T-helper 17 cell (primary cell): Measurements from ENCODE around the gene FMN1. TPM values are rescaled to one million over a fixed set of nuclear protein-coding genes. Genes with fewer than 3 reads are reported as not detected.
A peak's percentile ranks its signal among the peaks of the same experiment; 100 is the strongest.

ENCODE experiments used
- ATAC-seq: fragments of 150-1000 bp; cut with Tn5 transposase; 2 replicates; pipeline ENCODE4 v1.10.0; 2021; ENCODE audit warnings: mild to moderate bottlenecking, moderate library complexity
- DNase-seq, 3 donors: peaks; one replicate each; pipeline versions ENCODE4 v3.0.0 to v3.0.0-alpha.2; 2020 to 2021
- H3K9me3 ChIP-seq: one replicate; pipeline ENCODE4 v1.7.0; 2013; ENCODE audit warnings: low read length, mild to moderate bottlenecking; ENCODE audit not compliant: control insufficient read depth, poor library complexity, severe bottlenecking
- H3K27ac Mint-ChIP-seq: one replicate; pipeline ENCODE4 v1.8.0; 2022; ENCODE audit warnings: mild to moderate bottlenecking, moderate library complexity, mixed read lengths
- H3K27me3 Mint-ChIP-seq: one replicate; pipeline ENCODE4 v1.8.0; 2022; ENCODE audit warnings: mixed read lengths
- H3K36me3 Mint-ChIP-seq: one replicate; pipeline ENCODE4 v1.8.0; 2022; ENCODE audit warnings: low read depth, mixed read lengths
- H3K4me1 Mint-ChIP-seq: one replicate; pipeline ENCODE4 v1.8.0; 2022; ENCODE audit warnings: mild to moderate bottlenecking, mixed read lengths
- H3K4me3 Mint-ChIP-seq: one replicate; pipeline ENCODE4 v1.8.0; 2022; ENCODE audit warnings: mild to moderate bottlenecking, moderate library complexity, mixed read lengths
- total RNA-seq, 4 donors: library from RNA in 2 of 4; stranded (reverse) in 2 of 4; gene quantifications; one replicate each; pipeline ENCODE4 v1.2.3 and lab custom pipeline; 2022 to 2026

FMN1 gene
- total RNA-seq, 2 donors from 2014 or later, result 18.7 to 35.2 TPM

GRCh38 chr15:33211176-33211808 is 16.8 kb upstream of the FMN1 start:
- no peak overlapping the region for H3K4me3 Mint-ChIP-seq
- H3K27ac Mint-ChIP-seq, result no peak overlapping the region
- H3K4me1 Mint-ChIP-seq, result peaks cover under 1% of the 10 kb centered on the region
- H3K9me3 ChIP-seq, result no peaks in the 10 kb centered on the region
- ATAC-seq (no peak), DNase-seq (no peak)
- H3K36me3 Mint-ChIP-seq, result no peaks in the 10 kb centered on the region
- no peaks in the 10 kb centered on the region for H3K27me3 Mint-ChIP-seq

DNA sequence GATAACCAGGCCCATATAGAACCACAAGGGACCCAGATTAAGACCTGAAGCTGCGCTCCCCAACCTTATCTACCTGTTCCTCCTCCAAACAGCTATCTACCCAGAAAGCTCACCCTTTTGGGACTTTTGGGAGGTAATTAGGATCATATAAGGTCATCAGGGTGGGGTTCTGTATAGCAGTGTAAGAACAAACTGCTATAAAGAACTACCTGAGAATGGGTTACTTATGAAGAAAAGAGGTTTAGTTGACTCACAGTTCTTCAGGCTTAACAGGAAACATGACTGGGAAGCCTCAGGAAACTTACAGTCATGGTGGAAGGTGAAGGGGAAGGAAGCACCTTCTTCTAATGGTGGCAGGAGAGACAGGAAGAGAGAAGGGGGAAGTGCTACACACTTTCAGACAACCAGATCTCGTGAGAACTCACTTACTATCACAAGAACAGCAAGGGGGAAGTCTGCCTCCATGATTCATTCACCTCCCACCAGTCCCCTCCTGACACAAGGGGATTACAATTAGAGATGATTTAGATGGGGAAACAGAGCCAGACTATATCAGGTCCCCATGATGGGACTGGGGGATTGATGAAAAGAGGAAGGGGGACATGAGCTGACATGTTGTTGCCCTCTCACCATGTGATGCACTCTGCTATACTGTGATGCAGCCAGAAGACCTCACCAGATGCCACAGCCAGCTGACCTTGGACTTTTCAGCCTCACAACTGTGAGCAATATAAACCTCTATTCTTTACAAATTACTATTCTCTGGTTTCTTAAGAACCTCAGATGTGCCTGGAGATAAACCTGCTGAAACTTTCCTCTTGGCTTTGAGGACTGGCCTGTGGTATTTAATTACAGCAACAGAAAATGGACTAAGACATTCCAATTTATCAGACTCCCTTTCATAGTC is 15.3 kb upstream of the FMN1 start:
- Mint-ChIP-seq H3K36me3 (no peaks in the 10 kb centered on the region), H3K4me3 (no peak overlapping the region), H3K27ac (no peak overlapping the region), H3K27me3 (no peaks in the 10 kb centered on the region), H3K4me1 (no peaks in the 10 kb centered on the region)
- DNase-seq (no peak), ATAC-seq (no peak)
- H3K9me3 ChIP-seq, result no peaks in the 10 kb centered on the region

GRCh38 chr15:33207646-33208045 is 13.1 kb upstream of the FMN1 start:
- H3K27me3 Mint-ChIP-seq, result no peaks in the 10 kb centered on the region
- no peaks in the 10 kb centered on the region for H3K9me3 ChIP-seq
- ATAC-seq (no peak), DNase-seq (no peak)
- no peak overlapping the region for H3K4me3 Mint-ChIP-seq
- no peaks in the 10 kb centered on the region for H3K4me1 Mint-ChIP-seq
- no peaks in the 10 kb centered on the region for H3K36me3 Mint-ChIP-seq
- no peak overlapping the region for H3K27ac Mint-ChIP-seq

DNA sequence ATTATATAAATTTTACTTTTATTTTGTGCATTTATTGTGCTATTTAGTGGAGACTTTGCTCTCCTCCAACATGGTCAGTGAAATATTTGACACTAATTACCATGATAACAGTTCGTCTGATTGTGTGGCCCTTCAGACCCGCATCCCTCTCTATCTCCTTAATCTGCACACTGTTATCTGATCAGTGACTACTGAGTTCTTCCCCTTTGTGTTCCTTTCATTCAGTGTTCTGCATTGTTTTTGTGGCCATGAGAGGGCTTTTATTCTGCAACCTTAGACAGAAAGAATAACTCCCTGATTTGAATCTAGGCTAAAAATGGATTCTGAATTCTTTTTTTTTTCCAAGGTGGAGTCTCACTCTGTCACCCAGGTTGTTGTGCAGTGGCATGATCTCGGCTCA is 11.9 kb upstream of the FMN1 start:
- H3K36me3 Mint-ChIP-seq, result no peaks in the 10 kb centered on the region
- peaks cover 7% of the 10 kb centered on the region for H3K4me1 Mint-ChIP-seq
- DNase-seq (no peak), ATAC-seq (no peak)
- no peaks in the 10 kb centered on the region for H3K27me3 Mint-ChIP-seq
- H3K9me3 ChIP-seq, result no peaks in the 10 kb centered on the region
- H3K4me3 Mint-ChIP-seq, result no peak overlapping the region
- H3K27ac Mint-ChIP-seq, result no peak overlapping the region

DNA sequence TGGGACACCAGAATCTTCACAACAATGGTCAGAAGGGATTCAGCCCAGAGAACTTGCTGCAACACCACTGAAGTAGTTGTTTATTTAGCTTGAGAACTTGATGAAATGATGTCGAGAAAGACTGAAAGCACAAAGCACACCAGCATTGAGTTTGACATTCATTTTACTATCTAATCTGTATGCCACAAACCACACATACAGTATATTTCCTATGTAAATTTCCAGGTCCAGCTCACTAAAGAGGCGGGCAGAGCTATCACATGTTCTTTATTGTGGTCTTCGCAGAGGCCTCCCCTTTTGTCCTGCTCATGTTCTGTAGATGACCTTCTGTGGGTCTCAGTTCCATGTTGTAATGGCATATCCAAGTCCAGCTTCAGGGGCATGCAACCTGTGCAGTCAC is 10.4 kb upstream of the FMN1 start:
- no peaks in the 10 kb centered on the region for H3K36me3 Mint-ChIP-seq
- no peak overlapping the region for H3K27ac Mint-ChIP-seq
- ATAC-seq (no peak), DNase-seq (no peak)
- H3K27me3 Mint-ChIP-seq, result no peaks in the 10 kb centered on the region
- H3K4me1 Mint-ChIP-seq, result peaks cover 17% of the 10 kb centered on the region
- H3K4me3 Mint-ChIP-seq, result no peak overlapping the region
- no peaks in the 10 kb centered on the region for H3K9me3 ChIP-seq

DNA sequence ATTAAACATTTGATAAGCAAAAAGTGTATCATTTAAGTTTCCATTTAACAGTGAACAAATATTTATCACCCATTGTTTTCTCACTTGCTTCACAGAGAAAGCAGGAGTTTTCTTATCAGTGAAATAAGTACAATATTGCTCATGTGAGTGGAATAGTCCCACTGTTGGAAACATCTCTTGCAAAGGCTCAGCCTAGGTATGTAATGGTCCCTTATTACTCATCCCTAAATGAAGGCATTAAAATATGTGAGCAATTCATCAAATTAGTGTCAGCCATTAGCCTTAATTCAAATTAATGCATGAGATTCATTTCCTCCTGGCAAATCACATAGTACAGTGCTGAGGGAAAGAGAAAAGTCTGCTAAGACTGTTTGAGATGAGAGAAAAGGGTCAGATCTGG is 9.6 kb upstream of the FMN1 start:
- H3K4me1 Mint-ChIP-seq, result peaks cover 17% of the 10 kb centered on the region
- no peak overlapping the region for H3K27ac Mint-ChIP-seq
- H3K27me3 Mint-ChIP-seq, result no peaks in the 10 kb centered on the region
- DNase-seq, result no peak
- H3K9me3 ChIP-seq, result no peaks in the 10 kb centered on the region
- H3K36me3 Mint-ChIP-seq, result no peaks in the 10 kb centered on the region
- H3K4me3 Mint-ChIP-seq, result no peak overlapping the region
- no peak for ATAC-seq

DNA sequence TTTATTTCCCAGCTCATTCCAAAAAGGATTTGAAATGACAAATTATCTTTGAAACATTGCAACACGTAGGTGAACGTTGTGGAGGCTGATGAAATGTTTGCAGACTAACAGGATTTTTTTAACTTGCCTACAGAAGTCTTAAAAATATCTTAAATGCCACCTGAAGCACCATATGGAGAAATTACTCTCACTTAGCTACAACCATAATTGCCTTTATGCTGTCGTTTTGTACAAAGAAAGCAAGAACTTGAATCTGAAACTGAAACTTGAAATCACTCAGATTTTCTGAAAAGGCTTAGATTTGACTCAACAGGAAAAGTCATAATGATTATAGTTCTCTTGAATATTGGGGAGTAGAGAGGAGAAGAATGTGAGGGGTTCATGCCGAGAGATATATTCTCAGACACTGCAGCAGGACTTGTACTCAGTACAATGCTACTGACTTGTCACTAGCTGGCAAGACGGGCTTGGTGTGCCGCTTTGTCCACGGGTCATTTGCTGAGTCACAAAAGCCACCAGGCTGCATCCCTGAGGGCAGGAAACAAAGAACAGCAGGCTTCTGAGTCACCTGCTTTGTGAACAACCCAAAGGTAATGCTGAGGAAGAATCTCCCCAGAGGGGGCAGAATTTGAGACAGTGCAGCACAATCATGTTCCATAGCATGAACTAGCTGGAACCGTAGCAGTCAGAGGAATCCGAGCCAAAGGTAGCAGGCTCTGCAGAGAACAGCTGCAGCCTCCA is 7.1 kb upstream of the FMN1 start:
- Mint-ChIP-seq H3K27me3 (no peaks in the 10 kb centered on the region), H3K36me3 (no peaks in the 10 kb centered on the region), H3K27ac (peak overlapping the region; percentile 90), H3K4me1 (peaks cover 17% of the 10 kb centered on the region), H3K4me3 (peak overlapping the region; percentile 86)
- ATAC-seq (peak; percentile 95), DNase-seq (peak in 2 of 3 donors; percentile 10 to 16)
- no peaks in the 10 kb centered on the region for H3K9me3 ChIP-seq

DNA sequence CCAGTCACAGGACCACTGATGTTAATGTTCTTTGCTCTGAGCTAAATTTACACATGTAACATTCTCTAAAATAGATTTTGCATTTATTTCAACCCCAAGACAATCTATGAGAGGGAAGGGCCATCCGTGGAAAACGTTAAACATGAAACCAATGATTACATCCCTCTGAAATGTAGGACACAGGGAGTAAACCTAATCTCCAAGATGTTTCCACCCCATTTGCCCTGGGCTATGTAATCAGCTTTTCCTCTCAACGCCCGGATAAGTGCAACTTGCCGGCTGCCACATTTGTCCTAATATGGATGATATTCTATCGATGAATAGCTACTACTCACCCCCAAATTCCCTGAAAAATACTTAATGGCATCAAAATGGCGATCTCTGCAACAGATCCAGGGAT is 6.4 kb upstream of the FMN1 start:
- Mint-ChIP-seq H3K4me1 (peaks cover 17% of the 10 kb centered on the region), H3K4me3 (no peak overlapping the region), H3K27ac (peak overlapping the region; percentile 90), H3K27me3 (no peaks in the 10 kb centered on the region), H3K36me3 (no peaks in the 10 kb centered on the region)
- no peaks in the 10 kb centered on the region for H3K9me3 ChIP-seq
- ATAC-seq, result no peak
- no peak for DNase-seq

- H3K27ac Mint-ChIP-seq, result no peak overlapping the region
- H3K4me3 Mint-ChIP-seq, result no peak overlapping the region
- DNase-seq, result no peak
- peaks cover 17% of the 10 kb centered on the region for H3K4me1 Mint-ChIP-seq
- H3K9me3 ChIP-seq, result no peaks in the 10 kb centered on the region
- no peaks in the 10 kb centered on the region for H3K36me3 Mint-ChIP-seq
- H3K27me3 Mint-ChIP-seq, result no peaks in the 10 kb centered on the region
- no peak for ATAC-seq
Measured at GRCh38 chr15:33200444-33200843, 5.9 kb upstream of the FMN1 start.

GRCh38 chr15:33198541-33198940 is 4.0 kb upstream of the FMN1 start:
- H3K4me3 Mint-ChIP-seq, result no peak overlapping the region
- ATAC-seq (no peak), DNase-seq (no peak)
- H3K36me3 Mint-ChIP-seq, result no peaks in the 10 kb centered on the region
- H3K27me3 Mint-ChIP-seq, result no peaks in the 10 kb centered on the region
- no peak overlapping the region for H3K27ac Mint-ChIP-seq
- peaks cover 17% of the 10 kb centered on the region for H3K4me1 Mint-ChIP-seq
- H3K9me3 ChIP-seq, result no peaks in the 10 kb centered on the region

- H3K36me3 Mint-ChIP-seq, result no peaks in the 10 kb centered on the region
- ATAC-seq, result no peak
Measured at GRCh38 chr15:33197636-33198035, 3.1 kb upstream of the FMN1 start.

DNA sequence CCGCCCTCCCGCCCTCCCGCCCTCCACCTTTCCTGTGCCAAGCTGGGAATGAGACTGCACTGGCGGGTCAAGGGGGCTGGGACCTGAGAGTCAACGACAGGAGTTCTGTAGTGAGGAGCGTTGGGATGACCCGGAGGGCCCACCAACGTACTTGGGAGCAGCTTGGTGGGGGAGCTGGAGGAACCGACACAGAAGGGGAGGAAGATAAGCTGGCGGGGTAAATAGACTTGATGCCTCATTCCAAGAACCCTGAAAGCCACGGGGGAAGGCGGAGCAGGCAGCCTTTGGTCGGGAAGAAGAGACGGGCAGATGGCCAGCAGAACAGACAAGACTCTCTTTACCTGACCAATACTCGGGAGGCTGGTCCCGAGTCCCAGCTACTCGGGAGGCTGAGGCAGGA is 277 bp downstream of the FMN1 start:
- DNase-seq, result no peak
- no peak overlapping the region for H3K27ac Mint-ChIP-seq
- no peaks in the 10 kb centered on the region for H3K36me3 Mint-ChIP-seq

More at GRCh38 chr15:33197636-33198035, 3.1 kb upstream of the FMN1 start:
- no peak overlapping the region for H3K4me3 Mint-ChIP-seq
- no peak for DNase-seq
- no peaks in the 10 kb centered on the region for H3K9me3 ChIP-seq
- H3K4me1 Mint-ChIP-seq, result peaks cover 17% of the 10 kb centered on the region
- H3K27ac Mint-ChIP-seq, result no peak overlapping the region
- H3K27me3 Mint-ChIP-seq, result no peaks in the 10 kb centered on the region

GRCh38 chr15:33191591-33191990 is 2.9 kb downstream of the FMN1 start:
- H3K36me3 Mint-ChIP-seq, result peaks cover 2% of the 10 kb centered on the region
- H3K4me3 Mint-ChIP-seq, result no peak overlapping the region
- DNase-seq (no peak), ATAC-seq (no peak)
- no peaks in the 10 kb centered on the region for H3K4me1 Mint-ChIP-seq
- H3K27me3 Mint-ChIP-seq, result peaks cover 28% of the 10 kb centered on the region
- H3K9me3 ChIP-seq, result no peaks in the 10 kb centered on the region
- H3K27ac Mint-ChIP-seq, result no peak overlapping the region

More for the DNA sequence above, 277 bp downstream of the FMN1 start:
- Mint-ChIP-seq H3K27me3 (peaks cover 19% of the 10 kb centered on the region), H3K4me3 (peak overlapping the region; percentile 81), H3K4me1 (no peaks in the 10 kb centered on the region)
- no peaks in the 10 kb centered on the region for H3K9me3 ChIP-seq
- no peak for ATAC-seq
